Keratinocyte (primary cell): ENCODE measurements around the gene ZNF500. TPM values are rescaled to one million over a fixed set of nuclear protein-coding genes. Genes with fewer than 3 reads are reported as not detected.

Experiments
- DNase-seq: peaks from one replicate; pipeline ENCODE4 v3.0.0-alpha.2; 2011; ENCODE audit warnings: low read depth, missing footprints, low spot score
- FAIRE-seq: peaks from 2 replicates; lab custom pipeline; 2011; peaks lifted over from hg19 to GRCh38; lab: Jason Lieb, UNC
- H2AFZ ChIP-seq: 2 replicates; pipeline ENCODE4 v1.6.0; 2012; ENCODE audit warnings: low read length, control low read depth, inconsistent platforms; ENCODE audit not compliant: control insufficient read depth
- H3K27ac ChIP-seq: 2 replicates; pipeline ENCODE4 v1.5.1; 2011; ENCODE audit warnings: low read length; ENCODE audit not compliant: control insufficient read depth, insufficient read depth
- H3K27me3 ChIP-seq: 3 replicates; pipeline ENCODE4 v1.6.0; 2011; ENCODE audit warnings: low read length; ENCODE audit not compliant: control insufficient read depth, insufficient read depth; ENCODE audit errors: extremely low read depth
- H3K36me3 ChIP-seq, 2 experiments: 2 replicates in 1 of 2; 3 replicates in 1 of 2; pipeline ENCODE4 v1.5.1; 2011; ENCODE audit warnings: low read length in 2 of 2, mild to moderate bottlenecking in 1 of 2; ENCODE audit not compliant: control insufficient read depth in 2 of 2, insufficient read depth in 2 of 2; ENCODE audit errors: extremely low read depth in 1 of 2
- H3K4me1 ChIP-seq: 3 replicates; pipeline ENCODE4 v1.5.1; 2011; ENCODE audit warnings: low read length; ENCODE audit not compliant: control insufficient read depth, insufficient read depth; ENCODE audit errors: extremely low read depth
- H3K4me2 ChIP-seq: 3 replicates; pipeline ENCODE4 v1.6.0; 2011; ENCODE audit warnings: low read depth, low read length; ENCODE audit not compliant: control insufficient read depth, insufficient read depth; ENCODE audit errors: extremely low read depth
- H3K4me3 ChIP-seq, 3 experiments: fragments of 200-600 bp in 1 of 3; sonication (generic) in 1 of 3; 2 replicates in 2 of 3; 3 replicates in 1 of 3; pipeline ENCODE4 v1.5.1; 2011 to 2016; ENCODE audit warnings: low read length in 3 of 3, mild to moderate bottlenecking in 3 of 3, control low read depth in 2 of 3, inconsistent platforms in 1 of 3, low read depth in 1 of 3, mixed read lengths in 1 of 3, mixed run types in 1 of 3, moderate library complexity in 1 of 3; ENCODE audit not compliant: control insufficient read depth in 2 of 3, insufficient read depth in 2 of 3; ENCODE audit errors: extremely low read depth in 1 of 3
- H3K79me2 ChIP-seq: 2 replicates; pipeline ENCODE4 v1.6.0; 2012; ENCODE audit warnings: low read length; ENCODE audit not compliant: control insufficient read depth, insufficient read depth
- H3K9ac ChIP-seq: 3 replicates; pipeline ENCODE4 v1.6.0; 2011; ENCODE audit warnings: low read length; ENCODE audit not compliant: control insufficient read depth, insufficient read depth; ENCODE audit errors: extremely low read depth
- H3K9me1 ChIP-seq: 3 replicates; pipeline ENCODE4 v1.6.0; 2011; ENCODE audit warnings: low read length; ENCODE audit not compliant: control insufficient read depth, insufficient read depth; ENCODE audit errors: extremely low read depth
- H3K9me3 ChIP-seq: 2 replicates; pipeline ENCODE4 v1.5.1; 2012; ENCODE audit warnings: low read depth, low read length; ENCODE audit not compliant: control insufficient read depth
- H4K20me1 ChIP-seq: 3 replicates; pipeline ENCODE4 v1.6.0; 2011; ENCODE audit warnings: low read length; ENCODE audit not compliant: control insufficient read depth, insufficient read depth; ENCODE audit errors: extremely low read depth
- EZH2 ChIP-seq: IDR thresholded peaks from one replicate; pipeline ENCODE4 v1.6.1; 2012; ENCODE audit warnings: inconsistent platforms, mild to moderate bottlenecking, low read length, moderate library complexity
- dilution Hi-C: fragments of 300-500 bp; cut with MboI; formaldehyde crosslinking; loops from one replicate; pipeline ENCODE4 v1.7.0; 2020; ENCODE audit warnings: low sequenced_read_pairs; ENCODE audit not compliant: extremely low pct_ligation_motif_present
- polyA plus RNA-seq, 5 experiments: library from polyadenylated mRNA; depleted of rRNA in 3 of 5; stranded (reverse) in 3 of 5; stranded (forward) in 1 of 5; unstranded in 1 of 5; fragments of >200 nt; gene quantifications; 1 replicate in 1 of 5; 2 replicates in 3 of 5; 3 replicates in 1 of 5; pipeline versions ENCODE4 v1.2.1 to v1.2.3, GENCODE V29; 2011 to 2012; ENCODE audit warnings: missing spikeins in 2 of 5, low read depth in 1 of 5, low replicate concordance in 1 of 5
- TF ChIP-seq, protein P1 (sequence below), 3 experiments: IDR thresholded peaks in 1 of 3; conservative IDR thresholded peaks in 1 of 3; optimal IDR thresholded peaks in 1 of 3; 2 replicates in 2 of 3; 3 replicates in 1 of 3; pipeline versions ENCODE3 to v1.5.1; 2011; ENCODE audit warnings: low read length in 3 of 3, mild to moderate bottlenecking in 3 of 3, moderate library complexity in 2 of 3, control low read depth in 1 of 3, inconsistent platforms in 1 of 3; ENCODE audit not compliant: insufficient read depth in 2 of 3; ENCODE audit errors: extremely low read depth in 1 of 3

The ZNF500 gene
- polyA plus RNA-seq, 1 donor (not counting 4 experiments of a cell fraction or from before 2014, with no cell fraction given), result 3.3 TPM

DNA sequence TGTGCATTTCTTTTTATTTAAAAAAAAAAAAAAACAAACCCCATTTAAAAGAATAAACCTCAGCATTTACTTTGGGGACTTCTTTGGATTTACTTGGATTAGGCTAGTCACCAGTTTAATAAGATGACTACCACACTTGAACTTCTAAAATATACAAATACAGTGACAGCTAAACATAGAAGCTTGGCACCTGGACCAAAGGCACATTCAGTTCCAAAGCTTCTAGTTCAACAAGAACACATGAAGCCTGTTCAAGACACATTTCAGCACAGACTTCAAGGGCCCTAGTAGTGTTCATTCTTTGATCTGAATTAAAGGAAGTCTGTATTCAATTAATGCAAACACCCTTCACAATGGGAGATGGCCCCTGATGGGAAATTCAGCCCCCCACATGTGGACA lies 47.1 kb upstream of the ZNF500 start:
- TF ChIP-seq, protein P1, sequence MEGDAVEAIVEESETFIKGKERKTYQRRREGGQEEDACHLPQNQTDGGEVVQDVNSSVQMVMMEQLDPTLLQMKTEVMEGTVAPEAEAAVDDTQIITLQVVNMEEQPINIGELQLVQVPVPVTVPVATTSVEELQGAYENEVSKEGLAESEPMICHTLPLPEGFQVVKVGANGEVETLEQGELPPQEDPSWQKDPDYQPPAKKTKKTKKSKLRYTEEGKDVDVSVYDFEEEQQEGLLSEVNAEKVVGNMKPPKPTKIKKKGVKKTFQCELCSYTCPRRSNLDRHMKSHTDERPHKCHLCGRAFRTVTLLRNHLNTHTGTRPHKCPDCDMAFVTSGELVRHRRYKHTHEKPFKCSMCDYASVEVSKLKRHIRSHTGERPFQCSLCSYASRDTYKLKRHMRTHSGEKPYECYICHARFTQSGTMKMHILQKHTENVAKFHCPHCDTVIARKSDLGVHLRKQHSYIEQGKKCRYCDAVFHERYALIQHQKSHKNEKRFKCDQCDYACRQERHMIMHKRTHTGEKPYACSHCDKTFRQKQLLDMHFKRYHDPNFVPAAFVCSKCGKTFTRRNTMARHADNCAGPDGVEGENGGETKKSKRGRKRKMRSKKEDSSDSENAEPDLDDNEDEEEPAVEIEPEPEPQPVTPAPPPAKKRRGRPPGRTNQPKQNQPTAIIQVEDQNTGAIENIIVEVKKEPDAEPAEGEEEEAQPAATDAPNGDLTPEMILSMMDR (optimal IDR thresholded peaks at IDR 0.05 in 1 of 3, IDR thresholded peaks at IDR 0.05 in 1 of 3, conservative IDR thresholded peaks at IDR 0.05 in 1 of 3; ENCODE audit: extremely low read depth in 1 of 3, insufficient read depth in 2 of 3, low read length in 3 of 3), result no peak
- no peak for TF ChIP-seq EZH2
- no peaks in the 10 kb centered on the region for H3K9me1 ChIP-seq
- H3K4me3 ChIP-seq, result no peak overlapping the region
- H3K9ac ChIP-seq, result no peak overlapping the region
- no peak for DNase-seq
- H3K27ac ChIP-seq, result no peak overlapping the region
- no peaks in the 10 kb centered on the region for H3K79me2 ChIP-seq
- no peak overlapping the region for H3K4me2 ChIP-seq
- H3K9me3 ChIP-seq, result no peaks in the 10 kb centered on the region
- H3K36me3 ChIP-seq, result peaks cover 26 to 36% of the 10 kb centered on the region in 2 experiments
- H3K27me3 ChIP-seq, result no peaks in the 10 kb centered on the region
- H3K4me1 ChIP-seq, result peaks cover 2% of the 10 kb centered on the region
- H2AFZ ChIP-seq, result no peak overlapping the region
- FAIRE-seq, result no peak
- dilution Hi-C loops, result no loop called here
- no peaks in the 10 kb centered on the region for H4K20me1 ChIP-seq

DNA sequence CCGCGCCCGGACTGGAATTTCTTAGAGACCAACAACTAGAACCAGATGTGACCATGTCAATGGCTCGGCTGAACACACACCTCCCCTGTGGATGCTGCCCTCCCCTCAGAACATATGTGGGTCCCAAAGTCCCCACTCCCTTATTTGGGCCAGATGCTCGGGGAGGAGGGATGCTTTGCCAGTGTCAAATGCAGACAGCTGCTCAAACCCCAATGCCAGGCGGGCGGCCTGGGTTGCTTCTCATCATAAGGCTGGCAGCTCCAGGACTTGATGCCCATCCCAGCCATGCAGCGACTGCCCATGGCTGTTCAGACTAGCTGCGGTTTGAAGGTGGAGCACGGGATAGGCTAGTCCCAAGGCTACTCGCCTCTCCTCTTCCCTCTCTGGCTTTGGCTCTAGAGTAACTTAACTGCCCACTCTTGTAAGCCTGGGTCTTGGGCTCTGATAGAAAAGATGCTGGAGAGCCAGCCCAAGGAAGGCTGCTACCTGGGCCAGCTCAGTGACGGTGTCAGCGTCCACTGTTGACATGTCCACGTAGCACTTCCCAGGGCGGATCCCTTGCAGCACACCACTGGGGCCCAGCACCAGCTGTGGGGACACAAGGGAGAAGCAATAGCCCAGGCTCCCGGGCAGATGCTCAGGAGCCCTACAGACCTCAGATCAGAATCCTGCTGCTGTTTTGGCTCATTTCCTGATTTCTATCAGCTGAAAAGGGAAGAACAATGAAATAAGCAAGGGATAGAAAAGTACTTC lies 46.5 kb upstream of the ZNF500 start:
- no peaks in the 10 kb centered on the region for H3K27me3 ChIP-seq
- H3K27ac ChIP-seq, result no peak overlapping the region
- TF ChIP-seq, protein P1 (optimal IDR thresholded peaks at IDR 0.05 in 1 of 3, IDR thresholded peaks at IDR 0.05 in 1 of 3, conservative IDR thresholded peaks at IDR 0.05 in 1 of 3; ENCODE audit: extremely low read depth in 1 of 3, insufficient read depth in 2 of 3, low read length in 3 of 3), result no peak
- no peak for TF ChIP-seq EZH2
- DNase-seq (no peak), FAIRE-seq (no peak)
- no peaks in the 10 kb centered on the region for H4K20me1 ChIP-seq
- peaks cover 25 to 36% of the 10 kb centered on the region in 2 experiments for H3K36me3 ChIP-seq
- H3K4me1 ChIP-seq, result peaks cover 2% of the 10 kb centered on the region
- H3K4me3 ChIP-seq, result no peak overlapping the region
- H3K9ac ChIP-seq, result no peak overlapping the region
- H3K79me2 ChIP-seq, result no peaks in the 10 kb centered on the region
- dilution Hi-C loops, result no loop called here
- no peaks in the 10 kb centered on the region for H3K9me3 ChIP-seq
- no peaks in the 10 kb centered on the region for H3K9me1 ChIP-seq
- no peak overlapping the region for H3K4me2 ChIP-seq
- no peak overlapping the region for H2AFZ ChIP-seq
